ENCODE data around the gene ZMAT3.

Gene ZMAT3

DNA sequence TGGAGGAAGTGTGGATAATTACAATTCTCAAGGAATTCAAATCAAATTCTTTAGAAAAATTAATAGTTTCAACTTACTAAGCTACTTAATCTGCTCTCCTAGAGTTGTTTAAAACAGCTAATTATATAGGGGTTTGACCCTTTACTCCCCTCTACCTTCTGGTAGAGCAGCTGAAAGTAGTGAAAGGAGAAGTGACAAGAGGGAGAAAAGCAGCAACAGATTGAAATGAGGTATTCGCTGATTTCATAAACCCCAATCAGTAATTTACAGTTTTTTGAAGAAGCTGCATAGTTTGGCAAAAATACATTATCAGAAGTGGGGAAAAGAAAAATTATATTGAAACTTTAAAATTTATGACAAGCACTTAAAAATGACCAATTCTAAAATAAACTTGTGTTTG, 52.8 kb downstream of the ZMAT3 start:
- DNase-seq = no peak

DNA sequence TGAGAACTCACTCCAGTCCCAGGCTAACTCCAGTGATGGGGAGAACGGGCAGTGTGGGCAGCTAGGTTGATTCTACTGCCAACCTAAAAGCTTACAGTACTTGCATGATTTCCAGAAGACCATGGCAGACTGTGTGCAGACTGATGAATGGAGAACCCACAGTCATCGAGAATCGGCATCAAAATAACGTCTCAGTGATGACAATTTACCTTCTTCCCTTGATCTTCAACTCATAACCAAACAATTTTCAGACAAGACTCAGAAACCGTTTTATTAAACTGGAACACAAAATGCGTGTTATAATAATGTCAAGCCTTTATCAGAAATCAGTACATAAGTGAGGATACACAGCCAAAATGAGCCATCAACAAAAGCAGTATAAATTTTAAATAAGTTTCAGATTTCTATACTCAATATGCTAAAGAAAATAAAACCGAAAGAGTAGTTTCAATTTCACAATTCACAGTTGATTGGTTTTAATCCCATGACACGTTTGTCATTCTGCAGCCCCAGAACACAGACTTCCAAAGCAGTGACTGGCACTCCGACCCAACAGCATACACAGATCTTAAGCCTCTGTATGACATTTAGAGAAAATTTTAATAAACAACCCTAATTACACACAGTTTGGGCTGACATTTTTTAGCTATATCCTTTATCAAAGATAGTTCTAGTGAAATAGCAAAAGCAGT, 54.5 kb downstream of the ZMAT3 start:
- no peak for DNase-seq

DNA sequence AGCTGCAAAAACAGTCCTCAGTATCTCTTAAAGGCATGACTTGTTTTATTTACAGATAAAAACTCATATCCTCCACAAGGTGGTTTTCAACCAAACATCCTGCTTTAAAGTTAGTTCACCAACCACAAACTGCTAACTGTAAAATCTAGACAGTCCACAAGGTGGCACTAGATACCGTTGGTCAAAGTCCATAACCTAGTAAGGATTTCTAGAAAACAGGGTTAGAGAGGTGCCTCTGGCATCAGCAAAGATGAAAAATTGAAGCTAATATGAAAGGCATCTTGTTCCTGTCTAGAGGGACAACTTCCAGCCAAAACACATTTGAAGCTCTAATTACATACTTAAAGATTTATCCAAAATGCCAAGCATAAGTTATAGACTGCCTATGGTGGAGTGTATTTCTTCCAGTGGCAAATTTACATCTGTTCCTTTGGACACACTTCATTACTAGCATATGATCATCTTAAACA, 56.0 kb downstream of the ZMAT3 start:
- peak; percentile 60 for DNase-seq

DNA sequence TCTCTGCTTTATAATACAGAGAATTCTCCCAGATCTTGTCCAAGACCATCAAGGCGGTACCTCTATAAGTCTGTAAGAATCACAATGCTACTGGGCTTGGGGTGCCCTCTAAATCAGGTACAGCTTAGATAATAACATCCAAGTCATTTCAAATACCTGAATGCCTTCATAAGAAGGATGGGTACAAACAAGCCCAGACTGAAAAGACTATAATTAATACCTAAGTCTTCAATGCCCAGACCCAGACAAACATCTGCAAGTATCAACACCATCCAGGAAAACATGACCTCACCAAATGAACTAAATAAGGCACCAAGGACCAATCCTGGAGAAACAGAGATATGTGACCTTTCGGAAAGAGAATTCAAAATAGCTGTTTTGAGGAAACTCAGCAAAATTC, 65.9 kb downstream of the ZMAT3 start:
- DNase-seq = no peak

DNA sequence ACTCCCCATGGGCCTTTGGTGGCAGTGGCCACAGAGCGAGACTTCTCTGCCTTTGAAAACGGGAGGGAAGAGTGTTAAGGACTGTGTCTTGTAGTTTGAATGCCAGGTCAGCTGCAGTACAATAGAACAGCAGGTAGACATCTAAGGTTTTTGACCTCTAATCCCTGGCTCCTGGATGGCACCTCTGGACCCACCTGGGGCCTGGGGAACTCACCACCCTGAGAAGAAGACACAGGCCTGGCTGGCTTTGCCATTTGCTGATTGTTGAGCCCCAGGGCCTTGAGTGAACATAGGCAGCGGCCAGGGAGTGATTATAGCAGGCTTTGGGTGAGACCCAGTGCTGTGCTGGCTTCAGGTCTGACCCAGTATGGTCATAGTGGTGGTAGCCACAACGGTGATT, 66.4 kb downstream of the ZMAT3 start:
- no peak for DNase-seq

DNA sequence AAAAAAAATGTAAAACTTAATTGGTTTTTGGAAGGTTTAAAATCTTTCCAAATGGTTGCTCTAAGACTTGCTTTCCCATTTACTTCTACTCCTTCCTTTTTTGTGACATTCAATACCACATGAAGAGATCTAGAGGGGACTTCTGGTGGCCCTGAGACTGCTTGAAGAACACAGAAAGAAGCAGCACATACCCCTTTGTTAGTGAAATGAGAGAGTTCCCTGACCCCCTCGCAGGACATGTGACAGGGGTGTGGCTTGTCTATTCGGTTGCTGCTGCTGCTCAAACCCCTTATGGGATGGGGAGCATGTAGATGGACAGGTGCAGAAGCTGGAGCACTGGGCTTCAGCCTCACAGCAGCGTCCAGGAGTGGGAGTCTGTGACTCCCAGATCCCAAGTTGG, 71.0 kb downstream of the ZMAT3 start:
- DNase-seq = no peak

DNA sequence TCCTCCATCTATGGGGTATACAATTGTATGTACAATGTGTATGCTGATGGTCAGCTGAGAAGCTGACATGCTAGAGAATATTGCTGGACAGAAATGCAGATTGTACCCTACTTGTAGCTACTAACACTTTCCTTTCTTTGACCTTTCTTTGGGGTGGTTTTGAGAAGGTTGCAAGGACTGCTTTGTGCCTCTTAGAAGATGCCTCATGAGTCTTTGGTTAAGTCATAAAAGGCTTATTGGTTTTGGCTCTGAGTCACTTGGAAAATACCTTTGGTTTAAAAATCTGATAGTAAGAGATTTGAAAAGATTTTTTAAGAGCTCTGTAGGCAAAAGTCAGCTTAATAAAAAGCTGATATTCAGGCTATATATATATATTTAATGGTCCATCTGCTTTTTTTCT, 71.5 kb downstream of the ZMAT3 start:
- no peak for DNase-seq

DNA sequence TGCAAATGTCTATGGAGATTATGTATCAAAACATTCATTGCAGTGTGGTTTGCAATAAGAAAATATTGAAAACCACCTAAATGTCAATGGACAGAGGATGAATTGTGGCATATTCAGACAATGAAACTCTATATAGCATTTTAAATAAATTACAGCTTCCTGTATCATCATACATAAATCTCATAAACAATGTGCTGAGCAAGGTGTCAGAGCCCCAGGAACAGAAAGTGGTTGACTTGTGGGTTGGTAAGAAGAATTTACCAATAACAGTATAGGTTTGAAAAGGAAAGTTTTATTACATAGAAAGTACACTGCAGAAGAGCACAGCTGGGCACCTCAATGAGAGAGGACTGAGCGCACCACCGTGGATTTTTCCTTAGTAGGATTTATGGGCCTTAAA, 75.2 kb downstream of the ZMAT3 start:
- DNase-seq = no peak

DNA sequence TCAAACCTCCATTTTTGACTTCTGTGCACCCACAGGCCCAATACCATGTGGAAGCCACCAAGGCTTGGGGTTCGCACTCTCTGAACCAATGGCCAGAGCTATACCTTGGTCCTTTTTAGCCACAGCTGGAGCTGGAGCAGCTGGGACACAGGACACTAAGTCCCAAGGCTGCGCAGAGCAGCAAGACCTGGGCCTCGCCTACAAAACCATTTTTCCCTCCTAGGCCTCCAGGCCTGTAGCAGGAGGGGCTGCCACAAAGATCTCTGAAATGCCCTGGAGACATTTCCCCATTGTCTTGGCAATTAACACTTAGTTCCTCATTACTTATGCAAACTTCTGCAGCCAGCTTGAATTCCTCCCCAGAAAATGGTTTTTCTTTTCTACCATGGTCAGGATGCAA, 81.3 kb downstream of the ZMAT3 start:
- no peak for DNase-seq

DNA sequence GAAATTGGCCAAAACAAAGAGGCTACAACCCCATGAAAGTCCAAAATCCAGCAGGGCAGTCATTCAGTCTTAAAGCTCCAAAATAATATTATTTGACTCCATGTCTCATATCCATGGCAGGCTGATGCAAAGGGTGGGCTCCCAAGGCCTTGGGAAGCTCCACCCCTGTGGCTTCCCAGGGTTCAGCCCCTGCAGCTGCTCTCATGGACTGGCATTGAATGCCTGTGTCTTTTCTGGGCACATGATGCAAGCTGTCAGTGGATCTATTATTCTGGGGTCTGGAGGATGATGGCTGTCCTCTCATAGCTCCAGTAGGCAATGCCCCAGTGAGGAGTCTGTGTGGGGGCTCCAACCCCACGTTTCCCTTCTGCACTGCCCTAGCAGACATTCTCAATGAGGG, 81.8 kb downstream of the ZMAT3 start:
- DNase-seq = no peak

DNA sequence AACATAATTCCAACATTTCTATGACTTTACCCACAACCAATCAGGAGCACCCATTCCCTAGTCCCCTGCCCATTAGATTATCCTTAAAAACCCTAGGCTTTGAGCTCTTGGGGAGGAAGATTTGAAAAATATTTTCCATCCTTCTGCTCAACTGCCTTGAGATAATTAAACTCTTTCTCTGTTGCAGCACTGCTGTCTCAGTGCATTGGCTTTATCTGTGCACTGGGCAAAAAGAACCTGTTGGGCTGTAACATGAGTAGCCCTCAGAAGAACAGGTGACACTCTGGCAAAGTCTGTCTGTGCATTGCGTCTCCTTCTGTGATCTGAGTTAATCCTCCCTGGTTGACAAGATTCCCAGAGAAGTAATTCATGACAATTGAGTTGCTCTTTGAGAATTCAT, 83.9 kb downstream of the ZMAT3 start:
- no peak for DNase-seq

DNA sequence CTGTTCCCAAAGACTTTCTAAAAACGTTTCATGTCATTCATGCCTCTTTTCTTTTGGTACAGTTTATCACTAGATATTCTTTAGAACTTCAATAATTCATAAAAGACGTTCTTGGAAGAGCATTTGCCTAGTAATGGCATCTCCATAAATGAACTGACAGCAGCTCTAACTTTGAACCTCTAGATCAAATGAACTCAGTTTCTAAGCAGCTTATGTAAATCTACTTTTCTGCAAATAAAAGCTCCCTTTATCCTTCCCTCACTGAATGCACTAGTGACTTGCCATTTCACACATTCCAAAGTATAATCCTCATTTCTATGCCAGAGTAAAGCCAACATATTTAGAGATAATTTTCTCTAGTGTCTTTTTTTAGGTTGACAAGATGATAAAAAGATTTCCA, 85.2 kb downstream of the ZMAT3 start:
- no peak for DNase-seq

DNA sequence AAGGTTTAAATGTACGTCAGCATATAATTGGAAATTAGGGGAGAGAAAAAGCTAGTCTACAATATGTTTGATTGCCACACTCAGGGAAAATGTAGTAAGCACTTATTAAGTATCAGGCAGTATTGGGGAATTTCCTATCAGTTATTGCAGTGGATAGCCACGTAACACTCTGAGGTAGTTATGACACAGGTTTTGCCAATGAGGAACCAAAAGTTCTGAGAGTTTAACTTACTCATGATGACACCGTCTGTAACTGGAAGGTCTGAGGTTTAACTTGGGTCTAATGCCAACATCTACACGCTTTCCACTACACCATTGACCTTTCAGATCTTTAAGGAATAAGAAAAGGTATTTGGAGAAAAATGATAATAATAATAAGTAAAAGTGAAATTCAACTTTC, 89.5 kb downstream of the ZMAT3 start:
- DNase-seq = no peak

DNA sequence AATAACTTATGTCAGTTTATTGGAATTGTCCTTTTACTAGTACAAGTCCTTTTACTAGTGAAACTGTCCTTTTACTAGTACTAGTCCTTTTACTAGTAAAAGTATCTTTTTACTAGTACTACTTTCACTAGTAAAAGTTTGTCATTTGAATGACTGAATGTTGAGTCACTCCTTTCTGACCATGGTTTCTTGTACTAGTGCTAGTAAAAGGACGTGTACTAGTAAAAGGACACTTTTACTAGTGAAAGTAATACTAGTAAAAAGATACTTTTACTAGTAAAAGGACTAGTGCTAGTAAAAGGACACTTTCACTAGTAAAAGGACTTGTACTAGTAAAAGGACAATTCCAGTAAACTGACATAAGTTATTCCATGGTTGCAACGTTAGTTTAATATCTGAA, 96.3 kb downstream of the ZMAT3 start:
- DNase-seq = no peak

DNA sequence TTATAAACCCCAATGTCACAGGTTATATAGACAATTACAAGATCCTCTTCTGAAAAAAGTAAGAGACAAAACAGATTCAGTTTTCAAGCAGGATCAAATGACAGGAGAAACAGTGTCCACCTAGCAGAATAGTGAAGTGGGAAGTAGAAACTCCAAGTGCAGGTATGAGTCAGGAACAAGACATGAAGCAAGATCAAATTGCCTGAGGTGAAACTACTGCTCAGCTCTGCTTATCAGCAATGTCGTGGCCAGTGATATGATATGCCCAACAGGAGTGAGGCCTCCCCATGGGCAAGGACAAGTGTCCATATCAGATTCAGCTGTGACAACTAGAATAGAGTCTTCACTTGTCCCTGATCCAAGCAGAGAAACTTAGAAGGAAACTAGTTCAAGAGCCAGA, 100.0 kb downstream of the ZMAT3 start:
- DNase-seq = no peak

DNA sequence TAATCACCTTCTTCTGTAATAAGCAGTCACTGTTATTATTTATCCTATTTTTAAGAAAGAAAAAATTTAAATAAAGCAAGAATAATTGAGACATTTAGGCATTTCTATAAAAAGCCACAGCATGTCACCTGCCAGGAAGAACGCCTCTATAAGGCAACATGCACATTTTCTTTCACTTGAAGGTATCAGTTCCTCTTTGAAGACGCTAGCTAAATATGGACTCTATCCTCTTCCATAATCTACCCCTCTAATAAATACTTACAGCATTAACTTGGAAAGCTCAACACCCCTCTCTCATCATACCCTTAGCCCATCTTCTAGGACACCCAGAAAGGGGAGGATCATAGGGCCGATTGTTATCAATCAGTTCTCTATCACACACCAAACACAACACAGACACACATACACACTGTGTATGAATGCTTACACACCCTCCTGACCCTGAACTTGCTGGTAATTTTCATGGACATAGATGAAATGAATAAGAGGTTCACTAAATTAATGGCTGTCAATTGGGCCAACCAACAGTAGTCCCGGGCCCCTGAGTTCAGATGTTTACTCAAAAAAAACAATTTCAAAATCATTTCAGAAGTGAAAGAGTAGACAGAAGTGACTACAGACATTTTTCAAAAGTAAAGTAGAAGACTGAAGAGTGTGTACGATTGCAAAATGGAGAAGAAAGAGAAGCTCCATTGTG, 102.5 kb downstream of the ZMAT3 start:
- no peak for DNase-seq

Data from right forelimb (tissue), 1 donor.